GDM1 (cell line): Measurements from ENCODE around the gene WWP2.
A peak's percentile ranks its signal among the peaks of the same experiment; 100 is the strongest.
"Not testable (repeated sequence)": the region's sequence is repeated elsewhere in the genome, so short reads cannot be mapped to it uniquely, and the experiment has no call there.

Source experiments
- DNase-seq: peaks from one replicate; lab custom pipeline; 2025; lab: John Stamatoyannopoulos, UW

The WWP2 gene

GRCh38 chr16:69761983-69762813 lies at the start of gene WWP2:
Gene WWP2, plus strand, starts transcription at chr16:69762332. Its CDS starts 24,679 bp downstream, at chr16:69787011.
- peak; percentile 33 for DNase-seq

DNA sequence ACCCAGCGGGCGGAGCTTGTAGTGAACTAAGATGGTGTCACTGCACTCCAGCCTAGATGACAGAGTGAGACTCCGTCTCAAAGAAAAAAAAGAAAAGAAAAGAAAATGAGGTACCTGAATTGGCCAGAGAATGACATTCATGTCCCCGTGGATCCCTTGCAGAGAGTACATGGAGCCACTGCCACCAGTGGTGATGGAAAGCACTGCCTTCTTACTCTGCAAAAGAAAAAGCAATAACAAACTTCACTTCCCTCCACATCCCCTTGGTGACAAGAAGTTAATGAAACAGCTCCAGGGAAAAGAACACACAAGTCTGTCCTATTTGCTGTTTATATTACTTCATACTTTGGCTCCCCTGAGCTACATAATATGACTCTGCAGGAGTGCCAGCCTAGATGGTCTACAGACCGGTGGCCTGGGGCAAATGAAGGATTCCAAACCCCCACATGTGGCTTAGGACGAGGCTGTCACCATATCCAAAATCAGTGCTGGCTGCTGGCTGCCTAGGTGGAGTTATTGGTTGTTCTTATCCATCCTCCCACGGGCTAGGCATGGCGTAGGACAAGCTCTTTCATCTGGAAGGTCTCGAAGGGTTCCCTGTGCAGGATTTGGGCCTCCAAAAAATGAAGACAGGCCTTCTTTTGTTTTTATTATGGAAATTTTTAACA lies 49.1 kb upstream of the WWP2 start:
- no peak for DNase-seq

DNA sequence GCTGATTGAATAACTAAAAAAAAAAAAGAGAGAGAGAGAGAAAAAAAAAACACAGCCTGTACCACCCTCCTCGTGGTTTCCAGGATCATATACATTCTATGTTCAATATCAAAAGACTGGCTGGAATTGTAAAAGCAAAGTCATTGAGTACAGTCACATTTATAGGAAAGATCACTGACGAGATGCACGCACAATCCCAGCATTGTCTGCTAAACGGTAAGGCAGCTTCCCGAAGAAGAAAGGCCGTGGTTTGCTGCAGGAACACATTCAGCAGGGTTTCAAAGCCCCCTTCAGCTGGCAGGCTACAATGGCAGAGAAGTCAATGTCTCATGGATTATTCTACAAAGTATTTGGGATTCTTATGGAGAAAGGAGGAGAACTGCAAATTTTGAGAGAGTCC lies 45.1 kb upstream of the WWP2 start:
- DNase-seq, result no peak

- no peak for DNase-seq
Observed at GRCh38 chr16:69718111-69718764, 43.9 kb upstream of the WWP2 start.

DNA sequence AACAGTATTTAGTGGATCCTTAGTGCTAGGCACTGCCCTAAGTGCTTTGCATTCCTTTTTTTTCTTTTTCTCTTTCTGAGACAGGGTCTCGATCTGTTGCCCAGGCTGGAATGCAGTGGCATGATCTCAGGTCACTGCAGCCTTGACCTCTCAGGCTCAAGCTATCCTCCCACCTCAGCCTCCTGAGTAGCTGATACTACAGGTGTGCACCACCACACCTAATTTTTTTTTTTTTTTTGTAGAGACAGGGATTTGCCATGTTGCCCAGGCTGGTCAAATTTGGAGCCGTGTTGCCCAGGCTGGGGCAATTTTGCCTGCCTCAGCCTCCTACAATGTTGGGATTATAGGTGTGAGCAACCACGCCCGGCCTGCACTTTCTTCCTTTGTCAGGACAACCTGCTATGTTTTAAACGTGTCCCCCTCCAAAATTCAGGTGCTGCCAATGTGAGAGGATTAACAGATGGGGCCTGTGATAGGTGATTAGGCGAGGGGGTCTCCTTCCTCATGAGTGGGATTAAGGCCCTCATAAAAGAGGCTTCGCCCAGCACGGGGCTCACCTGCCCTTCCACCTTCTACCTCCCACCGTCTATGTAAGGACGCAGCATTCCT lies 41.2 kb upstream of the WWP2 start:
- no peak for DNase-seq

DNA sequence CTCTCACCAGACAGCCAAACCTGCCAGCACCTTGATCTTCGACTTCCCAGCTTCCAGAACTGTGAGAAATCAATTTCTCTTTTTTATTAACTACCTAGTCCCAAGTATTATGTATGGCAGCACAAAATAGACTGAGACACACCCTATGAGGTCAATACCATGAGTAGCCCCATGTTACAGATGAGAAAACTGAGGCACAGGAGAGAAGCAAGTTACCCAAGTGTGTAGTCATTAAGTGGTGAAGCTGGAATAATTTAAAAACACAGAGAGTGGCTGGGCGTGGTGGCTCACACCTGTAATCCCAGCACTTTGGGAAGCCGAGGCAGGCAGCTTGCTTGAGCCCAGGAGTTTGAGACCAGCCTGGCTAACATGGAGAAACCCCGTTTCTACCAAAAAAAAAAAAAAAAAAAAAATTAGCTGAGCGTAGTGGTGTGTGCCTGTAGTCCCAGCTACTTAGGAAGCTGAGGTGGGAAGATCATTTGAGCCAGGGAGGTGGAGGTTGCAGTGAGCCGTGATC lies 40.6 kb upstream of the WWP2 start:
- no peak for DNase-seq

- DNase-seq, result no peak
Observed at GRCh38 chr16:69724414-69724873, 37.7 kb upstream of the WWP2 start.

DNA sequence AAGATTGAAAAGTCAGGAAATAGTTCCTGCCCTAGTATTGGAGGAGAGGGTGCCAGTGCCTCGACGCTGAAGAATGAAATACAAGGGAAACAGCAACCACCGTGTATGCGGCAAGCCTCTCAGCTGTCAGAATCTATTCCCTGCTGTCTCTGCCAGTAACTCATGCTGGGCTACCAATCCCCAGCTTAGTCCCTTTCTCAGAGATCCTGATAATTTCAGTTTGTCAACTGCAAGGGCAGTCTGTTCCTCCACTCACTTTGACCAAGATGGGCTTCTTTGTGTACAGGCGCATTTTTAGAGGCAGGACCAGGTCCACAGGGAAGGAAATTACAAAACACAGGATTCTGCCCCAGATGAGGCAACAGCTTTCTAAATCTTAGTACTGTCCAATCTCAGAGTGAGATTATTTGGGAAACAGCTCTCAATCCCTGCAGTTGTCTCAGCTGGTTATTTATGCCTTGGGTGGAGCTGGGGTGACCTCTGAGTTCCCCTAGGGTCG lies 37.1 kb upstream of the WWP2 start:
- no peak for DNase-seq

DNA sequence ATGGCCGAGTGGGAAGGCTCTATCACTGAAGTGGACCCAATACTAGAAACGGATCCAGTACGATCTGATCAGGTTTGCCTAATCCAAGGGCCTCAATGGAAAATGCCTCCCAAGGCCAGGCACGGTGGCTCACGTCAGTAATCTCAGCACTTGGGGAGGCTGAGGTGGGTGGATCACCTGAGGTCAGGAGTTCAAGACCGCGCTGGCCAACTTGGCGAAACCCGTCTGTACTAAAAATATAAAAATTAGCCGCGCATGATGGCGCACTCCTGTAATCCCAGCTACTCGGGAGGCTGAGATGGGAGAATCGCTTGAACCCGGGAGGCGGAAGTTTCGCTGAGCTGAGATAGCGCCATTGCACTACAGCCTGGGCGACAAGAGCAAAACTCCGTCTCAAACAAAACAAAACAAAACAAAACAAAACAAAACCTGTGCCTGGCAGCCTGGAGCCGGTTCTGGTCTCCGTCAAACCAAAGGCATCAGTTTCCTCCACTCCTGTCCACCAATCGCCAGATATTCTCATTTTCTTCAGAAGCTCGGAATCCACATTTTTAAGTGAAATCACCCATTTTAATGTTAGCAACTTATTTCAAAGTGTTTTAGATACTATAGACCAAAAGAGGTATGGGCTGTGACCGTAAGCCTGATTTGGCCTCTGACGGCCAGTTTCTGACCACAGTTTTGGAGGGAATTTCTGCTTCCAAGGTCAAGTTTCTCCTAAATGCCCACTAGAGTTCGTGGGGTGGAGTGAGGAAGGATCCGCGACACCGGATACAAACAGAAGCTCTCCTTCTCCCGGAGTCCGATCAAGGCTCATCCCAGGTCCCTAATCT lies 36.4 kb upstream of the WWP2 start:
- DNase-seq, result no peak

DNA sequence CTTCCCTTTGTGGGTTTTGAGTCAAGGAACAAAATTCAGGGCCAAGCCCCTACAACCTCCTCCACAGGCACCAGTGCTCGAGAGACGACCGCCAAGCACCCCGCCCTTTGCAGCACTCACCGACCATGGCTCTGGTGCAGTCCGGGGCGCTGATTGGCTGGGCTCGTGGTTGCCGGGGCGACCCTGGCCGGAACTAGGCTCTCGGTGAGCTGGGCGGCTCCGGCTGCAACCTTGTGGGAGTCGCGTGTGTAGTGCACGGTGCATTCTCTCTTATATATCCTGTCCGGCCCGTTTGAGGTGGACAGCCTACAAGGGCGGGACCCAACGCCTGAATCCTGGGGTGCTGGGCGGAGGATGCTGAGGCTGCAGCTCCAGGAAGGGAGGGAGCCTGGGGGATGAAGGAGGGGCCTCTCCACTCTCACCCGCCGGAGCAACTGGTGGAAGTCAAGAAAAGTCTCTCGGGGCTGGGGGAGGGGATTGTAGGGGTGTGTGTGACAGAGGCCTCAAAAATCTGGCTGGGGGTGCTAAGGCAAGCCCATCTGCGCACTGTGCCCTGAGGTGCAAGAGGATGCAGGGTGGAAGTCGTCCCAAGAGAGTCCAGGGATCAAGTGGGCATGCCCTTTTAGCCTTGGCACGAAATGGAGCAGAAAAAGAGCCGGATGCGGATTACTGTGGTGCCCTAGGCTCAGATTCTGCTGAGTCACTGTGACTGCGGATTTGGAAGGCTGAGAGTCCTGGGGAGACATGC lies 35.6 kb upstream of the WWP2 start, which contains the start of gene NQO1:
Gene NQO1 (minus strand): TSS at position 248 of the 748 bp plus-strand sequence. CDS start 121 bp downstream, at position 127.
- peak; percentile 65 for DNase-seq

GRCh38 chr16:69727916-69728270 lies 34.2 kb upstream of the WWP2 start:
- DNase-seq, result no peak

GRCh38 chr16:69729030-69729429 lies 33.1 kb upstream of the WWP2 start:
- DNase-seq, result not testable (repeated sequence)

GRCh38 chr16:69731280-69731679 lies 30.9 kb upstream of the WWP2 start:
- not testable (repeated sequence) for DNase-seq

DNA sequence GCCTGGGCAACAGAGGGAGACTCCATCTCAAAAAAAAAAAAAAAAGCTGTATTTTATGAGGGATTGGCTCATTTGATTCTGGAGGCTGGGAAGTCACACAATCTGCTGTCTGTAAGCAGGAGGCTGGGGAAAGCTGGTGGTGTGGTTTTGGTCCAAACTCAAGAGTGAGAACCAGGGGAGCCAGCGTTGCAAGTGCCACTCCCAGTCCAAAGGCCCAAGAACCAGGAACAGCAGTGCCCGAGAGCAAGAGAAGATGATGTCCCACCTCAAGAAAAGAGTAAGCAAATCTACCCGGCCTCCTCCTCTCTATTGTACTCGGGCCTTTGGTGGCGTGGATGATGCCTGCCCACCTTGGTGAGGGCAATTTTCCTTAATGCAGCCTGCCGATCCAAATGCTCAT lies 30.0 kb upstream of the WWP2 start:
- DNase-seq, result no peak

DNA sequence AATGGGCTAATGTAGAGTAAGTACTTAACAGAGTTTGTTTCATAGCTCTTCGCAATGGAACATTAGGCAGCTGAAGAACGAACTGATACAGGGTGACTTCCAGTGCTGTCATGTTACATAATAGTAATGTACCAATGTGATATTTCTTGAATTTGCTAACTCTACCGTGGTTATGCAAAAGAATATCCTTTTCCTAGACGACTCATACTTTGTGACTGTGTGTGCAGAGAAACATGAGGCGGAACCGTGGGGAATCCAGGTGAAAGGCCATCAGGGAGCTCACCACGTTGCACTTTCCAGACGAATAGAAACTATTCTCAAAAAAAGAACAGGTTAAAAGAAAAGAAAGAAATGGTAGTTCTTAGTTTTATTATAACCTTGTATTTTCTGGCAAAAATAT lies 20.6 kb upstream of the WWP2 start:
- no peak for DNase-seq

- DNase-seq, result no peak
Observed at GRCh38 chr16:69741951-69742904, 19.9 kb upstream of the WWP2 start.

DNA sequence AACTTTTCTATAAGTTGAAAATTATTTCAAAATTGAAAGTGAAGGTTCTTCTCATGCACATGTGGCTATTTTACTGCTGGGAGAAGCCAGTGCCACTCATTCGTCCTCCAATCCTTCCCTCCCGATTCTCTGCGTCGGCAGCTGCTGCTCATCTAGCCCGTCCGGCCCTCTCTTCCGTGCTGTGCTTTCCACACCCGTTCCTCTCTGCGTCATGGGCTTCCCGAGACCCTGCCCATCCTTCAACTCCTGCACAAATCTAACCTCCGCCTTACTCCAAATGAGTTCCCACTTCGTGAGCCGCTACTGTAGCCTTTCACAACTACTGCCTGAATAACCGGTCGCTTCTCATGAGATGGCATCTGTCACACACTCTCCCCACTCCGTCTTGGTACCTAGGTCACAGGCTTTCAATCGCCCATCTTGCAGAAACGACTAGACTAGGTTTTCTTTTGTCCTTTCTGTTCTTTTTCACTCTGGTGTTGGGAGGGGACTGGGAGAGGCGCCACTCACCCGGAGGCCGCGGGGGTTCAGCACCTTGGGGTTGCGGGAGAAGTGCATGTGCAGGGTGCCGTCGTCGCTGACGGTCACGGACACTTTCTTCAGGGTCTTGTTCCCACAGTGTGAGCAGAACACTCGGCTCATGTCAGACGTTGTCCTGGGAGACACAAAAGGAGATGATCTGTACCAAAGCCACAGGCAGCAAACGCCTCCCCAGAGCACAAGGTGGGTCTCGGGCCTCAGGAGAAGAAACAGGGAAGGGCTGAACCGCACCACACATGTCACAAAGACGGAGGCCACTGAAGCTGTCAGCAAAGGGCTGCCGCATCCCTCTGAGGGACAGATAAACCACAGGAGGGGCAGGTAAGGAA lies 17.5 kb upstream of the WWP2 start:
- DNase-seq, result no peak

DNA sequence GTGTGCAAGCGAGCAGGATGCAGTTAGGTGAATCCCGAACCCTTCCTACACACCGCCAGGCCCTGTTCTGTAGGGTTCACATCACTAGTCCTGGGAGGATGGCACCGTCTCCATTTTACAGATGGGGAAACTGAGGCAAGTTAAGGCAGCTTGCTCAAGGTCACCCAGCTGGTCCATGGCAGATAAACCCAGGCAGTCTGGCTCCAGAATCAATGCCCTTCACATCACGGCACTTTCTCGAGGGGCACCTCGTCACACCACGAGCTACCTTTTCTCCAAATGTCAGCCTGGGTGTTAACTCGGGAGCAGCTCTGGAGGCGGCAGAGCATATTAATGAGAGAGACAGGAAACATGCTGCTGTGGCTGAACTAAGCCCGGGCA lies 16.9 kb upstream of the WWP2 start:
- no peak for DNase-seq
